ENCODE data around the gene BLID.

BLID gene

DNA sequence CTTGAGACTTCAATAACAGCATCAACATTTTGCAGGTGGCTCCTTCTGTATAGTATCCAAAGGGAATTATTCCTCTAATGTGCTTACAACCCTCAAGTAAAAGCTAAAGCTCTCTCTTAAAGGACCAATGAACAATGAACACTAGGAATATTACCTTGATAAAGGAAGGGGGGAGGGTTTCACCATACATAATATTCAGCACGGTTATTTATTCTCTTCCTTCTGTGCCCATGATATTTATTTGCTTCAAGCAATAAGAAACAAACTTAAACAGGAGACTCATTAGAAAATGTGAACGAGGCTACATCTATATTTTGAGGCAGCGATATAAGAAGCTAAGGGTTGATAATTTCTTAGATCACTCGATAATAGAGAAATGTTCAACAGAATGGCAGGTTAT is 21.2 kb downstream of the BLID start:
- no peak overlapping the region for H3K27ac ChIP-seq (ENCODE audit: low read depth, low read length)
- no peak overlapping the region for H2AFZ ChIP-seq (ENCODE audit: low read depth, low read length, severe bottlenecking)
- no peaks in the 10 kb centered on the region for H4K20me1 ChIP-seq (ENCODE audit: low read depth, low read length)
- no peaks in the 10 kb centered on the region for H3F3A ChIP-seq (ENCODE audit: insufficient read depth)
- no peak overlapping the region for H3K9ac ChIP-seq (ENCODE audit: low read length)
- H3K9me2 ChIP-seq (replicated peaks; ENCODE audit: insufficient read depth, low read length), result no peaks in the 10 kb centered on the region
- no peaks in the 10 kb centered on the region for H3K27me3 ChIP-seq (ENCODE audit: low read length)
- H3K36me3 ChIP-seq (ENCODE audit: low read length), result no peaks in the 10 kb centered on the region
- no peak overlapping the region for H3K4me3 ChIP-seq (ENCODE audit: insufficient read depth, low read length, poor library complexity, severe bottlenecking)
- no peaks in the 10 kb centered on the region for H3K9me3 ChIP-seq (ENCODE audit: insufficient read depth, low read length)
- TF ChIP-seq EZH2phosphoT487 (conservative IDR thresholded peaks at IDR 0.05; ENCODE audit: low read length), result no peak
- TF ChIP-seq, protein P1, sequence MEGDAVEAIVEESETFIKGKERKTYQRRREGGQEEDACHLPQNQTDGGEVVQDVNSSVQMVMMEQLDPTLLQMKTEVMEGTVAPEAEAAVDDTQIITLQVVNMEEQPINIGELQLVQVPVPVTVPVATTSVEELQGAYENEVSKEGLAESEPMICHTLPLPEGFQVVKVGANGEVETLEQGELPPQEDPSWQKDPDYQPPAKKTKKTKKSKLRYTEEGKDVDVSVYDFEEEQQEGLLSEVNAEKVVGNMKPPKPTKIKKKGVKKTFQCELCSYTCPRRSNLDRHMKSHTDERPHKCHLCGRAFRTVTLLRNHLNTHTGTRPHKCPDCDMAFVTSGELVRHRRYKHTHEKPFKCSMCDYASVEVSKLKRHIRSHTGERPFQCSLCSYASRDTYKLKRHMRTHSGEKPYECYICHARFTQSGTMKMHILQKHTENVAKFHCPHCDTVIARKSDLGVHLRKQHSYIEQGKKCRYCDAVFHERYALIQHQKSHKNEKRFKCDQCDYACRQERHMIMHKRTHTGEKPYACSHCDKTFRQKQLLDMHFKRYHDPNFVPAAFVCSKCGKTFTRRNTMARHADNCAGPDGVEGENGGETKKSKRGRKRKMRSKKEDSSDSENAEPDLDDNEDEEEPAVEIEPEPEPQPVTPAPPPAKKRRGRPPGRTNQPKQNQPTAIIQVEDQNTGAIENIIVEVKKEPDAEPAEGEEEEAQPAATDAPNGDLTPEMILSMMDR (IDR thresholded peaks at IDR 0.05; ENCODE audit: insufficient read depth, low read length, poor library complexity, severe bottlenecking), result no peak
- H3K79me2 ChIP-seq (ENCODE audit: insufficient read depth, low read length), result no peaks in the 10 kb centered on the region
- no peak overlapping the region for H3K4me2 ChIP-seq (ENCODE audit: low read depth, low read length, poor library complexity, severe bottlenecking)

DNA sequence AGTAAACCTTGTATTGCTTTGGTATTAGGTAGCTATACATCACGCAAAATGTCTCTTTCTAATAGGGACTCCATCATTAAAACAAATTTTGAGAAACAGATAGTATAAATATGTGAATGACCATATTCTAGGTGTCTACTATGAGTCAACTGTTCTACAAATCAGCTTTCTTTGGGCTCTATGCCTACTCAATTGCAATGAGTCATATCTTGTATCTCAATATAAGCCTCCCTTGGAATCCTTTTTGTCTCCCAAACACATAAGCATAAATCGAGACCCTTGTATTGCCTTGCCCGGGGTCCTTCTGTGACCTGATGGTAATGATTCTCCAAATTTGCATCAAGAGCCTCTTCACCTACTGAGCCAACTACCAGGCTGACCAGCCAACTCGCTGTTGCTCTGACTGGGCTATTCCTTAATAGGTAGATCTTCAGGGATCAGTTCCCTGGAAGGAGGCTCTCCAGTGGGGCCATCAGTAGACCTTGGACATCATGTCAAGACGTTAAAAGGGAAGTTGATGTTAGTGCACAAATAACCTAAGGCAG is 22.2 kb downstream of the BLID start:
- H3K27ac ChIP-seq (ENCODE audit: low read depth, low read length), result no peak overlapping the region
- TF ChIP-seq, protein P1 (IDR thresholded peaks at IDR 0.05; ENCODE audit: insufficient read depth, low read length, poor library complexity, severe bottlenecking), result no peak
- no peak for TF ChIP-seq EZH2phosphoT487 (conservative IDR thresholded peaks at IDR 0.05; ENCODE audit: low read length)
- no peaks in the 10 kb centered on the region for H3K9me2 ChIP-seq (replicated peaks; ENCODE audit: insufficient read depth, low read length)
- no peaks in the 10 kb centered on the region for H4K20me1 ChIP-seq (ENCODE audit: low read depth, low read length)
- H3K27me3 ChIP-seq (ENCODE audit: low read length), result no peaks in the 10 kb centered on the region
- no peaks in the 10 kb centered on the region for H3K79me2 ChIP-seq (ENCODE audit: insufficient read depth, low read length)
- H3K9me3 ChIP-seq (ENCODE audit: insufficient read depth, low read length), result no peaks in the 10 kb centered on the region
- no peak overlapping the region for H2AFZ ChIP-seq (ENCODE audit: low read depth, low read length, severe bottlenecking)
- H3K4me3 ChIP-seq (ENCODE audit: insufficient read depth, low read length, poor library complexity, severe bottlenecking), result no peak overlapping the region
- H3K36me3 ChIP-seq (ENCODE audit: low read length), result no peaks in the 10 kb centered on the region
- no peaks in the 10 kb centered on the region for H3F3A ChIP-seq (ENCODE audit: insufficient read depth)
- H3K9ac ChIP-seq (ENCODE audit: low read length), result no peak overlapping the region
- H3K4me2 ChIP-seq (ENCODE audit: low read depth, low read length, poor library complexity, severe bottlenecking), result no peak overlapping the region

DNA sequence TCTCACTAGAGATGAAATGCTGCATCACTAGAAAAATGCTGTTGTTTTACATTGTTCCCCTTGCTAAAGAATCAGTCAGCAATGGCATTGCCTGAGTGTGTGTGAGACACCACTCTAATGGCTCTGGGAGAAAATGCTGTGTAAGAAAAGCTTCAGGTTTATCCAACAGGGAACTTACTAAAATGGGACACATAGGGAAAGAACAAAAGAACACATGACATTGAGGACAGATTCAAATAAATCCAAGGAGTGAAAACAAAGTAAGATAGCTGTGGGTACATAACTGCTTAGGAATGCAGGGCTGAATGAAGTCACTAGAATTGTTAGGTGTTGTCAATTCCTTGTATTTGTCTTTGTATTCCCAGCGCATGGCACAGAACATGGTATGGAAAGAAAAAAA is 24.2 kb downstream of the BLID start:
- no peaks in the 10 kb centered on the region for H3F3A ChIP-seq (ENCODE audit: insufficient read depth)

More for the DNA sequence above, 24.2 kb downstream of the BLID start:
- no peak for TF ChIP-seq EZH2phosphoT487 (conservative IDR thresholded peaks at IDR 0.05; ENCODE audit: low read length)
- TF ChIP-seq, protein P1 (IDR thresholded peaks at IDR 0.05; ENCODE audit: insufficient read depth, low read length, poor library complexity, severe bottlenecking), result no peak
- Histone ChIP-seq H3K9me2 (replicated peaks; ENCODE audit: insufficient read depth, low read length) (no peaks in the 10 kb centered on the region), H4K20me1 (ENCODE audit: low read depth, low read length) (no peaks in the 10 kb centered on the region), H2AFZ (ENCODE audit: low read depth, low read length, severe bottlenecking) (no peak overlapping the region), H3K9ac (ENCODE audit: low read length) (no peak overlapping the region), H3K27me3 (ENCODE audit: low read length) (no peaks in the 10 kb centered on the region), H3K27ac (ENCODE audit: low read depth, low read length) (no peak overlapping the region), H3K4me2 (ENCODE audit: low read depth, low read length, poor library complexity, severe bottlenecking) (no peak overlapping the region), H3K9me3 (ENCODE audit: insufficient read depth, low read length) (no peaks in the 10 kb centered on the region), H3K36me3 (ENCODE audit: low read length) (no peaks in the 10 kb centered on the region), H3K79me2 (ENCODE audit: insufficient read depth, low read length) (no peaks in the 10 kb centered on the region), H3K4me3 (ENCODE audit: insufficient read depth, low read length, poor library complexity, severe bottlenecking) (no peak overlapping the region)
